Measurements from ENCODE around the gene THBS2. TPM values are rescaled to one million over a fixed set of nuclear protein-coding genes. Genes with fewer than 3 reads are reported as not detected.
"Not testable (repeated sequence)": the region's sequence is repeated elsewhere in the genome, so short reads cannot be mapped to it uniquely, and the experiment has no call there.

Gene THBS2
- total and polyA plus RNA-seq, 12 donors, result 5.2 to 45.9 (median 10.7) TPM

DNA sequence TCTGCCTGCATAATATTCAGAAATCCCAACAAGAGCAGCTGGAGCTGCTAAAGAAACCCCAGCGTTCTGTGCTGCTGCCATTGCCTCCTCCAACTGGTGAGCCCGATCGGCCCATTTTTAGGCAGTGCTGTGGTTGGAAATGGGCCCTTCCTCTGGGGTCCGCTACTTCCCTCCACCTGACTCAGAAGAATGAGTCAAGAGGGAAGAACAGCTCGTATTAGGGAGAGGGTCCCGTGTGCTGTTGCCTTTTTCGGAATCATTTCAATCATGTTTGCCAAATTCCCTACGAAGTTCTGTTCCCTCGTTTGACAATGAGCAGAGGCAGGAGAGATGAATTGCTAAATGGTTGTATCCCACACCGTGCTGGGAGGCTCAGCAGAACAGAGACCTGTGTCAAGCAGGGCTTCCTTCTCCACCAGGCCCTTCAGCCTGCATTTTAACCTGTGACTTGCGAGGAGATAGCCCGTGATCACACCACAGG, 38.4 kb downstream of the THBS2 start:
- no peak for DNase-seq
- Histone ChIP-seq H3K9me3 (no peaks in the 10 kb centered on the region), H3K27ac (peak overlapping the region in 9 of 10 donors; percentile 63 to 91 (median 88)), H3K4me3 (no peak overlapping the region), H3K27me3 (no peaks in the 10 kb centered on the region), H3K4me1 (peaks cover 0 to 28% (median 10%) of the 10 kb centered on the region in 9 donors), H3K36me3 (peaks cover 0 to 27% (median 9%) of the 10 kb centered on the region in 9 donors)
- intact Hi-C loops (cut with DNase I), result loop anchor here in 1 of 10 donors (10.0 kb wide), 1 partner anchor 1340 kb away; the partner anchor contains the start of genes PSMB1 and TBP
- 59 to 60% methylated on average over 12 of the region's 12 CpGs for WGBS, 2 donors
- no peak for TF ChIP-seq CTCF (IDR thresholded peaks at IDR 0.05)
- ATAC-seq, result peak in 1 of 8 donors; percentile 1

DNA sequence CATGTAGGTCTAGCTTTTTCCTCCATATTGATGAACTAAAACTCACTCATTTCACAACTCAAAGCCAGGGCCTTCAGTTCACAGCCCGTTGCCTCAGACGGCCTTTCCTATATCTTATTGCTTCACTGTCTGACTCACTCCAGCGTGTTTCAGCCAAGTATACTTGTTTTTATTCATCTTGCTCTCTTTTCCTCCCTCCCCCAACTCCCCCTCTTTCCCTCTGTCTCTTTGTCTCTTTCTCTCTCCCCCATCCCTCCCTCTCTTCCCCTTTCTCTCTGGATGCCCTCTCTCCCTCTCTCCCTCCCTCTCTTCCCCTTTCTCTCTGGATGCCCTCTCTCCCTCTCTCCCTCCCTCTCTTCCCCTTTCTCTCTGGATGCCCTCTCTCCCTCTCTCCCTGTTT, 38.9 kb downstream of the THBS2 start:
- peak overlapping the region; percentile 0 to 91 (median 87) for H3K27ac ChIP-seq
- not testable (repeated sequence) for DNase-seq, H3K27me3 ChIP-seq, H3K9me3 ChIP-seq, H3K4me3 ChIP-seq
- ATAC-seq, result peak; percentile 46 to 70 (median 60)
- H3K36me3 ChIP-seq, result peaks cover 0 to 23% (median 7%) of the 10 kb centered on the region in 9 donors
- intact Hi-C loops (cut with DNase I), result loop anchor here in 1 of 10 donors (10.0 kb wide), 1 partner anchor 1340 kb away; the partner anchor contains the start of genes PSMB1 and TBP
- 46 to 57% methylated on average over 3 of the region's 3 CpGs for WGBS, 2 donors
- H3K4me1 ChIP-seq, result peaks cover 0 to 28% (median 10%) of the 10 kb centered on the region in 9 donors

DNA sequence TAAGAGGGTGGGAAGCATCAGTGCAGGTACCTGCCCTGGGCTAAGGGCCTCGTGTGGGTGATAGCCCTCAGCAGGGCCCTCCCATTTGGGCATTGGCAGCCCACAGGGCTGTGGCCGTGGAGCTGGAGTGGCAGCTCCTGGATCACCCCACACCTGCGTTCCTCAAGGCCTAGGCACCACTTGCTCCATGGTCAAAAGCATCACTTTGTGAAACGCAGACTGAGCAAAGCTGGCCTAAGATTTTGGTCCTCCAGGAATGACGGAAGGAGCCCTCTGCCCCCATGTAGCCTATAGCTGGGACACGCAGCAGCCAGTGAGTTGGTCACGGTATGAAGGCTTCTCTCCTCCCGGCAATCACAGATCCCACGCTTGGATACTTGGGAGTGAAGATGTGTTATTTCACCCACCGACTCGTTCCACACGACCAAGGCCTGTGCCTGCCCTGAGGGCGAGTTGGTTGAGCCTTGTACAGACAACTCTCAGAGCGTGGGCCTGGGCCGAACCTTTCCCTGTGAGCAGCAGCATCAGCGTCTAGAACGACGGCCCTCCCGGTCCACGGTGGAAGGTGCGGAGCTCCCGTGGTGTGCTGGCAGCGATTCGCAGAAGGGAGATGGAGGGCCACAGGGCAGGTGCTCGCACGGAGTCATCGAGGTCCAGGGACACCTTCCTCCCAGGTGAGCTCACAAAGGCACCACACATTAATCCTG, 39.7 kb downstream of the THBS2 start:
- Histone ChIP-seq H3K27ac (peak overlapping the region; percentile 51 to 91 (median 87)), H3K36me3 (peaks cover 0 to 19% (median 7%) of the 10 kb centered on the region in 9 donors), H3K9me3 (no peaks in the 10 kb centered on the region), H3K4me1 (peaks cover 0 to 28% (median 10%) of the 10 kb centered on the region in 9 donors), H3K27me3 (no peaks in the 10 kb centered on the region), H3K4me3 (peak overlapping the region in 4 of 10 donors; percentile 37 to 58 (median 50))
- 92 to 94% methylated on average over 27 of the region's 27 CpGs for WGBS, 2 donors
- DNase-seq, result no peak
- TF ChIP-seq CTCF (IDR thresholded peaks at IDR 0.05), result no peak
- intact Hi-C loops (cut with DNase I), result loop anchor here in 1 of 10 donors (10.0 kb wide), 1 partner anchor 1341 kb away; the partner anchor contains the start of genes PSMB1 and TBP
- peak in 3 of 8 donors; percentile 1 to 12 (median 10) for ATAC-seq

- H3K4me1 ChIP-seq, result peaks cover 0 to 28% (median 10%) of the 10 kb centered on the region in 9 donors
- peak in 8 of 9 donors; percentile 30 to 75 (median 50) for TF ChIP-seq CTCF (IDR thresholded peaks at IDR 0.05)
- peak overlapping the region in 9 of 10 donors; percentile 23 to 58 (median 46) for H3K4me3 ChIP-seq
- WGBS, 2 donors, result 24 to 27% methylated on average over 56 of the region's 56 CpGs
- H3K27ac ChIP-seq, result peak overlapping the region; percentile 51 to 91 (median 87)
- H3K36me3 ChIP-seq, result peaks cover 0 to 19% (median 7%) of the 10 kb centered on the region in 9 donors
- intact Hi-C loops (cut with DNase I), result loop anchor here in 1 of 10 donors (10.0 kb wide), 1 partner anchor 1342 kb away; the partner anchor contains the start of genes PSMB1 and TBP
- no peaks in the 10 kb centered on the region for H3K27me3 ChIP-seq
- DNase-seq, result peak; percentile 92 to 95
- H3K9me3 ChIP-seq, result peaks cover 0 to 5% (median 0%) of the 10 kb centered on the region in 11 donors
- ATAC-seq, result peak; percentile 97 to 100 (median 98)
Measured at GRCh38 chr6:169212897-169213813, 40.5 kb downstream of the THBS2 start.

All from heart right ventricle (tissue), 16 donors.